HUES6 (cell line): Measurements from ENCODE around the gene TMEM135.
"Not testable (repeated sequence)": the region's sequence is repeated elsewhere in the genome, so short reads cannot be mapped to it uniquely, and the experiment has no call there.

ENCODE experiments used
- H3K27ac ChIP-seq: 2 replicates; pipeline ENCODE4 v1.7.0; 2013; ENCODE audit warnings: low read depth, mild to moderate bottlenecking, low read length, inconsistent platforms
- H3K27me3 ChIP-seq: 2 replicates; pipeline ENCODE4 v1.6.1; 2013; ENCODE audit warnings: low read length; ENCODE audit not compliant: control insufficient read depth, insufficient read depth
- H3K36me3 ChIP-seq: 2 replicates; pipeline ENCODE4 v1.6.1; 2013; ENCODE audit warnings: low read length; ENCODE audit not compliant: control insufficient read depth, insufficient read depth
- H3K4me1 ChIP-seq: 2 replicates; pipeline ENCODE4 v1.6.1; 2013; ENCODE audit warnings: low read length; ENCODE audit not compliant: control insufficient read depth, insufficient read depth
- H3K4me3 ChIP-seq: 2 replicates; pipeline ENCODE4 v1.5.1; 2013; ENCODE audit warnings: low read depth, low read length
- H3K9ac ChIP-seq: one replicate; pipeline ENCODE4 v1.6.1; 2013; ENCODE audit warnings: mild to moderate bottlenecking, low read length
- H3K9me3 ChIP-seq: 2 replicates; pipeline ENCODE4 v1.6.1; 2013; ENCODE audit warnings: low read depth, low read length; ENCODE audit not compliant: control insufficient read depth, insufficient read depth

Gene TMEM135

DNA sequence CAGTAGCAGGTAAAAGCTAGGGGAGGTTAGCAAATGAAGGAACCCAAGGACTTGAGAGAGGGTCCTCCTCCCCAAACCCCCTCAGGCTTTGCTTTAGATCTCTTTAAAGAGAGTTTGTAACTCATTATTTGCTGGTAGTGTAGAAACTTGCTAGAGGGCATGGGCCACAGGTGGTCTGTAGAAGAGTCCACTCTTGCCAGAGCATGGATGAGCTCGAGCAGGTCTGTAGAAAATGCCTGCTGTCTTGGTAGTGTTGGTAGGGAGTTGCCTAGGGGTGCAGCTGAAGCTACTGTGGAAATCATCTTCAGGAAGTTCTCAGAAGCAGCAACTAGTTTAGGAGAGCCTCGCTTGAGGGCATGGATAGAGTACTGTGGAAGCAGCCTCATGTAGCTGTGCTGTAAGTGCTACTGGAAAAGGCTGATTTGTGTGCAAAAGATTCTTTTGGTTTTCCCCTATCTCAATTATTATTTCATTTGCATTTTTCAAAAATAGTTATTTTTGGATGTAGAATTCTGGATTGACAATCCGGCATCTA lies 104.3 kb downstream of the TMEM135 start:
- H3K9ac ChIP-seq = no peak overlapping the region

GRCh38 chr11:87142594-87142993 lies 104.9 kb downstream of the TMEM135 start:
- no peak overlapping the region for H3K9ac ChIP-seq
- H3K27ac ChIP-seq = no peak overlapping the region
- no peaks in the 10 kb centered on the region for H3K27me3 ChIP-seq
- peaks cover 15% of the 10 kb centered on the region for H3K9me3 ChIP-seq
- H3K4me3 ChIP-seq = no peak overlapping the region
- H3K36me3 ChIP-seq = no peaks in the 10 kb centered on the region; the same call in 1 of the 2 replicates
- no peaks in the 10 kb centered on the region; the same call in 1 of the 2 replicates for H3K4me1 ChIP-seq

More for the DNA sequence above, 104.3 kb downstream of the TMEM135 start:
- Histone ChIP-seq H3K27ac (no peak overlapping the region), H3K9me3 (peaks cover 15% of the 10 kb centered on the region), H3K4me1 (no peaks in the 10 kb centered on the region; the same call in 1 of the 2 replicates), H3K27me3 (no peaks in the 10 kb centered on the region), H3K36me3 (no peaks in the 10 kb centered on the region; the same call in 1 of the 2 replicates), H3K4me3 (no peak overlapping the region)

- no peak overlapping the region for H3K9ac ChIP-seq
- H3K27me3 ChIP-seq = no peaks in the 10 kb centered on the region
- H3K4me1 ChIP-seq = no peaks in the 10 kb centered on the region; the same call in 1 of the 2 replicates
- H3K9me3 ChIP-seq = peaks cover 13% of the 10 kb centered on the region
- H3K36me3 ChIP-seq = no peaks in the 10 kb centered on the region; the same call in 1 of the 2 replicates
- H3K27ac ChIP-seq = no peak overlapping the region
- no peak overlapping the region for H3K4me3 ChIP-seq
Measured at GRCh38 chr11:87143641-87144040, 105.9 kb downstream of the TMEM135 start.

- H3K27me3 ChIP-seq = no peaks in the 10 kb centered on the region
- no peak overlapping the region for H3K4me3 ChIP-seq
- peaks cover 3% of the 10 kb centered on the region; the same call in 1 of the 2 replicates for H3K4me1 ChIP-seq
- no peak overlapping the region for H3K9ac ChIP-seq
- H3K36me3 ChIP-seq = no peaks in the 10 kb centered on the region; the same call in 1 of the 2 replicates
- peaks cover 7% of the 10 kb centered on the region for H3K9me3 ChIP-seq
- no peak overlapping the region for H3K27ac ChIP-seq
Measured at GRCh38 chr11:87144252-87144651, 106.5 kb downstream of the TMEM135 start.

- peaks cover 5% of the 10 kb centered on the region; the same call in 1 of the 2 replicates for H3K4me1 ChIP-seq
- no peaks in the 10 kb centered on the region for H3K36me3 ChIP-seq
- H3K9ac ChIP-seq = no peak overlapping the region
- H3K27me3 ChIP-seq = no peaks in the 10 kb centered on the region
- H3K27ac ChIP-seq = no peak overlapping the region
- no peak overlapping the region for H3K4me3 ChIP-seq
- no peaks in the 10 kb centered on the region for H3K9me3 ChIP-seq
Measured at GRCh38 chr11:87148749-87149148, 111.0 kb downstream of the TMEM135 start.

DNA sequence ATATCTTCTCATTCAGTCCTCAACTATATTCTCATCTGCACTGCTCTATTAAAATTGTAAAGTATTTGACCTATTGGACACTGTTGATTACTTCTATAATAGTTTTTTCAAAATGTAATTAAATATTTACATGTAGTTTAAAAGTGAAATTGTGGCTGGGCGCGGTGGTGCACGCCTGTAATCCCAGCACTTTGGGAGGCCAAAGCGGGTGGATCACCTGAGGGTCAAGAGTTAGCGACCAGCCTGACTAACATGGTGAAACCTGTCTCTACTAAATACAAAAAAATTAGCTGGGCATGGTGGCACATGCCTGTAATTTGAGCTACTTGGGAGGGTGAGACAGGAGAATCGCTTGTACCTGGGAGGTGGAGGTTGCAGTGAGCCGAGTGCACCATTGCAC lies 112.0 kb downstream of the TMEM135 start:
- not testable (repeated sequence) for H3K9me3 ChIP-seq, H3K4me1 ChIP-seq, H3K9ac ChIP-seq, H3K27ac ChIP-seq, H3K4me3 ChIP-seq, H3K36me3 ChIP-seq, H3K27me3 ChIP-seq

DNA sequence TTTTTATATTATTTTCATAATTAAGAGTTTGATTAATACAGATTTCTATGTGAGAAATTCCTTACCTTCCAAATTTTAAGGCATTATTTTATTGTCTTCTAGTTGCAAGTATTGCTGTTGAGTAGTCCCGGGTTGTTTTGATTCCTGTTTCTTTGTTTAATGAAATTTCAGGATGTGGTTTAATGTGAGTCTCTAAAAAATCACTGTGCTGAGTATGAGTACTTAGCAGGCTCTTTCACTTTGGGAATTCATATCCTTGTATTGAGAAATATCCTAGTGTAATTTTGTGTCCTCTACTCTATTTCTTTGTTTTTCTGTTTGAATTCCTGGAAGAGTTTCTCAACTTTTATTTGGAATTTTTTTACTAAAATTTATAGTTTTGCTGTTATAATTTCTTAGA lies 113.2 kb downstream of the TMEM135 start:
- Histone ChIP-seq H3K27ac (no peak overlapping the region), H3K36me3 (no peaks in the 10 kb centered on the region), H3K4me1 (peaks cover 8% of the 10 kb centered on the region; the same call in 1 of the 2 replicates), H3K9ac (no peak overlapping the region), H3K9me3 (no peaks in the 10 kb centered on the region), H3K27me3 (no peaks in the 10 kb centered on the region), H3K4me3 (no peak overlapping the region)

- Histone ChIP-seq H3K9ac (no peak overlapping the region), H3K27me3 (no peaks in the 10 kb centered on the region), H3K9me3 (no peaks in the 10 kb centered on the region), H3K4me3 (no peak overlapping the region), H3K27ac (no peak overlapping the region), H3K4me1 (peaks cover 5% of the 10 kb centered on the region; the same call in 1 of the 2 replicates), H3K36me3 (no peaks in the 10 kb centered on the region)
Measured at GRCh38 chr11:87154246-87154645, 116.5 kb downstream of the TMEM135 start.

- no peak overlapping the region for H3K27ac ChIP-seq
- peaks cover 4% of the 10 kb centered on the region; the same call in 1 of the 2 replicates for H3K4me1 ChIP-seq
- H3K36me3 ChIP-seq = no peaks in the 10 kb centered on the region
- no peaks in the 10 kb centered on the region for H3K27me3 ChIP-seq
- no peak overlapping the region for H3K4me3 ChIP-seq
- no peaks in the 10 kb centered on the region for H3K9me3 ChIP-seq
- H3K9ac ChIP-seq = no peak overlapping the region
Measured at GRCh38 chr11:87156970-87157369, 119.2 kb downstream of the TMEM135 start.

GRCh38 chr11:87169076-87169475 lies 131.3 kb downstream of the TMEM135 start:
- H3K36me3 ChIP-seq, H3K4me1 ChIP-seq, H3K9me3 ChIP-seq, H3K27me3 ChIP-seq, H3K4me3 ChIP-seq, H3K27ac ChIP-seq, H3K9ac ChIP-seq: not testable (repeated sequence)

DNA sequence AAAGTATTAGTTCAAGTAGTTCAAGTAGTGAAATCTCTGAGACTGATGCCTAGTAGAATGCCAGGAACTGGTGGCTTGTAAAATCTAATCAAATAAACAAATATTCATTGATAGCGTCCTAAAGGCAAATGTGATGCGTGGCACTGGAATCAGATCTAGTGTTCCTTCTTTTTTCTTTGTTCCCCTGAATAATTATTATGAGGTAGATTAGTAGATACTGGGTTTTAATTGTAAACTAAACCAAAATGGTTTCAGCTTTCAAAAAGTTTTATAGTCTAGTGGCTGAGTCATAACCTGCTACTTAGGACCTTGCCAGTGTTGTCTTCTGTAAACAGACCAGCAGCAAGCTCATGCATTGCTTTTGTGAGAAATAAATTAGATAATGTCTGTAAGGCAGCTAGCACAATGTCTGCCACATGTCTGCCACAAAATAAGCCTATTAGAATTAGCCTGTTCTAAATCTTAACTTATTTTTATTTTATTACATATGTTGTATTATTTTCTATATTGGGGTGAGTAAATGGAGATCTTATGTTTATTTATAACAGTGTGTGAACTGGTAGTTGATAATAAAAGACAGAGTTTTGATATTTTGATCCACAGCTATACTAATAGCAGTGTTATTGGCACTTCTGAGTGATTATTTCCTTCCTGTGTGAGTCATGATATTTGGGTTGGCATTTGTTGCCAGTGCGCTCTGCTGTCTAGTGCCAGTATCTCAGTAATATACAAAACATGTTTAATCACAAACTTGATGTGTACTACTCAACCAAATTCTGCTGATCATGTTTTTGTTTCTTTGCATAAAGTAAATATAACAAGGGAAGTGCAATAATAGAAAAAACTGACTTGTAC lies 135.7 kb downstream of the TMEM135 start:
- no peak overlapping the region for H3K9ac ChIP-seq
- no peak overlapping the region for H3K4me3 ChIP-seq
- no peak overlapping the region for H3K27ac ChIP-seq
- peaks cover 10% of the 10 kb centered on the region for H3K4me1 ChIP-seq
- no peaks in the 10 kb centered on the region; the same call in 1 of the 2 replicates for H3K36me3 ChIP-seq
- H3K9me3 ChIP-seq = peaks cover 5% of the 10 kb centered on the region; the same call in 1 of the 2 replicates
- H3K27me3 ChIP-seq = no peaks in the 10 kb centered on the region
